H54 (cell line): ENCODE results near the gene PER3.

Experiments
- DNase-seq: peaks from one replicate; pipeline ENCODE4 v3.0.0; 2011; ENCODE audit warnings: low spot score, mixed read lengths; ENCODE audit not compliant: insufficient read length
- FAIRE-seq: peaks from 3 replicates; lab custom pipeline; 2011; peaks lifted over from hg19 to GRCh38; lab: Jason Lieb, UNC
- POLR2A ChIP-seq: IDR thresholded peaks from 2 replicates; pipeline ENCODE4 v1.6.1; 2011; ENCODE audit warnings: low read depth, mild to moderate bottlenecking, low read length

PER3 gene

GRCh38 chr1:7831458-7831857, 47.4 kb downstream of the PER3 start:
- no peak for TF ChIP-seq POLR2A
- DNase-seq: no peak

GRCh38 chr1:7833035-7833434, 48.9 kb downstream of the PER3 start:
- FAIRE-seq (no peak), DNase-seq (no peak)
- no peak for TF ChIP-seq POLR2A

More at GRCh38 chr1:7831458-7831857, 47.4 kb downstream of the PER3 start:
- FAIRE-seq: no peak

GRCh38 chr1:7838714-7839113, 54.6 kb downstream of the PER3 start:
- TF ChIP-seq POLR2A: no peak
- FAIRE-seq (no peak), DNase-seq (no peak)

DNA sequence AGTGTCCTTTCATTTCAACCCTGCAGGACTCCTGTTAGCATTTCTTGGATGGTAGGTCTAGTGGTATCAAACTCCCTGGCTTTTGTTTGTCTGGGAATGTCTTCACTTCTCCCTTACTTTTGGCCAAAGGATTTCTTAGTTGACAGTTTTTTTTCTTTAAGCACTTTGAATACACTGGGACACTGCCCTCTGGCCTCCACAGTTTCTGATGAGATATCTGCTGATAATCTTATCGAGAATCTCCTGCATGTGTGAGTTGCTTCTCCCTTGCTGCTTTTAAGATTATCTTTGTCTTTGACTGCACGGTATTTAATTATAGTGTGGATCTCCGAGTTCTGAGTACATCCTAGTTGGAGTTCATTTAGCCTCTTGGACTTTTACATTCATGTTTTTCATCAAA, 55.4 kb downstream of the PER3 start:
- FAIRE-seq: no peak
- no peak for TF ChIP-seq POLR2A
- DNase-seq: no peak

- no peak for DNase-seq
- no peak for TF ChIP-seq POLR2A
- no peak for FAIRE-seq
Observed at GRCh38 chr1:7842517-7842916, 58.4 kb downstream of the PER3 start.

DNA sequence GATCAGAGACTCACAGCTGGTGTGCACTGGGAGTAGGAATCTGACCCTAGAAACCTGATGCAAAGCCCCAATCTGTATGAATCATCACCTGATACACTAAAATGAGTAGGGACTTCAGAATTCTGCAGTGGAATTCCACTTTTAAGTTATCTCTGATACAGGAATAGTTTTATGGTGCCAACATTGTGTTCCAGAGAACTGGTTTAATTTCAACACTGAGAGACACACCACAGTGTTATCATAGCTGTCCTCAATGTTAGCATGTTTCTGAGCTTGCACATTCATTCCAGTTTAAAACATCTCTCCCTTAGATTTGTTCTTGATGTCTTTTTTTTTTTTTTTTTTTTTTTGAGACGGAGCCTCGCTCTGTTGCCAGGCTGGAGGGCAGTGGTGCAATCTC, 61.7 kb downstream of the PER3 start:
- no peak for DNase-seq
- no peak for TF ChIP-seq POLR2A
- FAIRE-seq: no peak

DNA sequence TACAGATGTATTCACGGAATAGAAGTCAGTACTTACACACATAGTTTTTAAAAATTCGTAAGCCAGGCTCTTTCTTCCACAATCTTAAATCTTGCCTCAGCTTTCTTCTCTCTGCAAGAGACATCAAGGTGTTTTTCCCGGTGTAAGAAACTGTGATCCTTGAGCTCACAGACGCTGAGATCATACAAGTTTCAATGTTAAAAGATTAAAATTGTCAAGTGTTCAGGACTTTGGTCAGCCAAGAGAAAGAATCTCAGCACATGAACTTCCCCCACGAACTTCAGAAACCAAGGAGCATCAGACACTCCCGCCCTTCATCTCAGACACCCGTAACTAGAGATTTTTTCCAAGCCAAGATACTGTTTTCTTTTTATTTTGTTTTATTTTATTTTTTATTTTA, 62.6 kb downstream of the PER3 start:
- FAIRE-seq (no peak), DNase-seq (no peak)
- TF ChIP-seq POLR2A: no peak

DNA sequence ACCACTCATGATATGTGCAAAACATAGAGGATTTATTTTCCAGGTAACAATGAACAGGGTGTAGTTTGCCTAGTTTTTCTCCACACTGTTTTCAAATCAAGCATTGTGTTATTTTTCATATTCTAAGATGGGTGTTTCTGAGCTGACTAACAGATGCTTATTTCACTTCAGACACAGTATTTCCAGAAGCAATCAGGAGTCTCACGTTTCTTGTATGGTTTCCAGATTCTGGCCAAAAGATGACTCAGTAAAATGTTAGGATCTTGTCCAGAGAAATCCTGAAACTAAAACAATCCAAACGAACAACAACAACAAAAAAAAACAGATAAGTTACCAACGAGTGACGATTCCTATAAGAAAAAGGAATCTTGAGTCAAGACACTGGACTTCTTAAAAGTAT, 63.5 kb downstream of the PER3 start:
- FAIRE-seq (no peak), DNase-seq (no peak)
- TF ChIP-seq POLR2A: no peak

DNA sequence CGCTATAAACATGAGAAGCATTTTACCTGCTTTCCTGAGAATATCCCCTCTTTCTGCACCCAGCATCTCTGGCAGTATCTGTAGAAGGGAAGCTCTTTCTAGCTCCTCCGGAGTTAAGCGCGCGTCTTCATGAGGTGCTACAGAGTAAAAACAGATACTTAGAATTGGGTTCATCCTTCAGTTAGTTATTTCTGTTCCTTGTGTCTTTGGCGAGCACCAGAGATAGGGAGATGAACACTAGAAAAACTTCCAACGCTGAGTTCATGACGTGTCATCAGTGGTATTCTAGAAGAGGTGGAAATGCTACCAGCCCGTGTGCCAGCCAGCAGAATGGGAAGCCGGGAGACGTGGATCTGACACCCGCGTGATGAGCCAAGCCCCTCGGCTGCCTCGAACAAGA, 66.7 kb downstream of the PER3 start:
- FAIRE-seq (no peak), DNase-seq (no peak)
- TF ChIP-seq POLR2A: no peak

DNA sequence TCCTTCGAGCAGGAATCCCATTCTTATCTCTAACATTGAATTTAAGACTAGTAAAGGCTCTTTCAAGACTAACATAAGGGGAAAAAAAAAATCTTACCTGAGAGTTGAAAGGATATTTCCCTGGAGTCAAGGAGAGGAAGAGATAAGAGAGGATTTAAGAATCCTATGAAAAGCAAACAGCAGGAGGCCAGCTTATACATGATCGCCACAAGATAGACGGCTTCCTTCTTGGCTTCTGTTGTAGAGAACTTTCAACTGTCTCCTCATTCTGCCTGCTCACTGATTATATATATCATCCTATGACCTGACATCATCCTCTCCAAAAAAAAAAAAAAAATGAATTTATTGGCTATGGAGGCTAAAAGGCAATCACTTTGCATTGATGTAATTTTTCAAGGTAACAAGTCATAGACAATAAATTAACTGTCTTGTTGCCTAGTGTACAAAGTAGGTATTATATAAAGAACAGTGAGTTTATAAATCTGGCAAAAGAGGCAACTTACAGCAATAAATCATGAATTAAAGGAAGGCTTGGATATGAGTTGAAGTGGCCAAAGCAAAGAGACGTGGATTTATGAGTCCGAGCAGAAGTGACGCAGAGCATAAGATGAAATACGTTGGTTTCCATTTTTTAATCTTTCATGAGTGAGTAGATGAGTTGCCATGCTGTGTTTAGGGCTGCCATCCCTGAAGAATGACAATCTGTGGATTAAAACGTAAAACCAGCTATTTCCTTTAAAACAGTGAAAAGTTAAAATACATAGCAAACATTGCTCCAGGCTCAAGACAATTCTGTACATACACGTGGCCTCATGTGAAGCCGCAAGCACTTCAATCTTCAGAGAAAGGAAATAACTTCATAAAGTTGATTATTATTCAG, 69.0 kb downstream of the PER3 start, which contains the start of gene UTS2:
Gene UTS2, minus strand, starts transcription at position 262 of the 880 bp plus-strand sequence. Its CDS starts 62 bp downstream, at position 200.
- FAIRE-seq: no peak
- no peak for TF ChIP-seq POLR2A
- no peak for DNase-seq

GRCh38 chr1:7853684-7854026, 69.6 kb downstream of the PER3 start:
- FAIRE-seq: no peak
- TF ChIP-seq POLR2A: no peak
- DNase-seq: no peak

GRCh38 chr1:7856345-7856744, 72.3 kb downstream of the PER3 start:
- no peak for DNase-seq
- TF ChIP-seq POLR2A: no peak
- no peak for FAIRE-seq

GRCh38 chr1:7857000-7857399, 72.9 kb downstream of the PER3 start:
- no peak for TF ChIP-seq POLR2A
- FAIRE-seq: no peak
- DNase-seq: no peak

DNA sequence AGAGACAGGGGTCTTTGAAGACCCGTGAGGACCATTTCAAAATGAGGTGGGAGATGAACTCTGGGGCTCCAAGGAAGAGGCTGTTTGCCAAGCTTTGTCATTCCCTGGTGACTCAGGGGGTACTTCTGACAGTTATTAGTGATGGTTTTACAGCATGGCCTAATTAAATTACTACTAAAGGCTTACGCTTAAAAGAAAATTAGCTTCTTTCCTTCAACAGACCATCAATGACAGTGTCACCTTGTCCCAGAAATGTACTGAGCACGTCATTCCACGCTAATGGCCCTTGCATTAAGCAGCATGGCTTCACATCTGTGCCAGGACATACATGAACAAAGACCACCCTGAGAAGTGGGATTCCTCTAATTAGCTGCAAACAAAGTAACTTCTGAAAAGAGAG, 73.9 kb downstream of the PER3 start:
- no peak for FAIRE-seq
- TF ChIP-seq POLR2A: no peak
- no peak for DNase-seq

DNA sequence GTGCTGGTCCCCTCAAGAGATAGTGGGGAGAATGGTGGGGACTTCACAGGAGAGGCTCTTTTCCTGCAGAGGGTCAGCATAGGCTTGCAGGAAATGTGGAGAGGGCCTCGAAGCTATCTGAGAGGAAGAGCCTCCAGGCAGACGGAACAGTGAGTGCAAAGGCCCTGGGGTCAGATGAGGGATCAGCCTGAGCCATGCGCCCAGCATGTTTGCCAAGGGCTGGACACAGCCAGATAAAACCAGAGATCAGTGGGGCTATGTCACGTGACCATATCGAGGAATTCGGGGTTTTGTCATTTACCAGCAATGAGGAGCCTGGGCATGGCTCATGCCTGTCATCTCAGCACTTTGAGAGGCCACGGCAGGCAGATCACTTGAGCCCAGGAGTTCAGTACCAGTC, 75.3 kb downstream of the PER3 start:
- FAIRE-seq (no peak), DNase-seq (no peak)
- TF ChIP-seq POLR2A: no peak

DNA sequence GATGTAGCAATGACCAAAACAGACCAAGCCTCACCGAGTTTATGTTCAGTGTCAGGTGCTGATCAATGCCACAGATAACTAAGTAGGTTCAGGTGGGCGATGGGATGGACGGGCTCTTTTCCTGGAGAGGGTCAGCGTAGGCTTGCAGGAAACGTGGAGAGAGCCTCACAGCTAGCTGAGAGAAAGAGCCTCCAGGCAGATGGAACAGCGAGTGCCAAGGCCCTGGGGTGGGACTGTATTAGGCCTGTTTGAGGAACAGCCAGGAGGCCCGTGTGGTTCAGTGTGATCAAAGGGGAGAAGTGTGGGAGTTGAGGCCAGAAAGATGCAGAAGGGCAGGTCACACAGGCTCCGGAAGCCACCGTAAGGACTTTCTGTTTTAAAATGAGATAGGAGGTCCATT, 76.0 kb downstream of the PER3 start:
- FAIRE-seq (no peak), DNase-seq (no peak)
- TF ChIP-seq POLR2A: no peak
